ENCODE measurements around the gene DBI. TPM values are rescaled to one million over a fixed set of nuclear protein-coding genes. Genes with fewer than 3 reads are reported as not detected.

DBI gene
- total and polyA plus RNA-seq, 2 of the 8 experiments (the other 6 are each of a cell fraction or from before 2014, with no cell fraction given): 180 to 212 TPM

DNA sequence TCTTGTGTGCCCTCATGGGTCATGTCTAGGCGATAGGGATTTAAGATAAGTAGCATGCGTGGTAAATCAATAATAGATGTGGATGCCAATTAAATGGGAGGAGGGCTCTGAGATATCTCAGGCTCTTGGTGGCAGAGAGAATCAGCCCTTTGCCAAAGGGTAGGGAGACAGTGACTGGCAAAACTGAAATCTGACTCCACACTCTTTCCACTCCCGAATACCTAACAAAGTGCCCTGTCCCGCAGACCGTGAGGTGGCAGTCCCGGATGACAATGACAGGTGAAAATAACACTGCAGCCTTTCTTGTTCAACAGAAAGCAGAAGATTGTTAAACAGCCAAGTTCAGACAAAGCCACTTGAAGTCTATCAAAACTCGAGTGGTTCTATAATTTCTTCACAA lies 47.2 kb upstream of the DBI start:
- Histone ChIP-seq H4K5ac (ENCODE audit: insufficient read length, low read depth, low read length) (no peak overlapping the region), H3K9ac (replicated peaks in 1 of 4; ENCODE audit: extremely low read depth in 1 of 4, low read depth in 3 of 4, low read length in 3 of 4) (no peak overlapping the region), H3K27ac (ENCODE audit: low read depth, low read length) (no peak overlapping the region), H3K14ac (ENCODE audit: insufficient read length) (no peak overlapping the region), H3K79me1 (ENCODE audit: low read depth, low read length) (no peaks in the 10 kb centered on the region), H3K56ac (replicated peaks; ENCODE audit: insufficient read length, low read depth, low read length) (no peak overlapping the region), H2BK20ac (ENCODE audit: low read length) (no peak overlapping the region), H2AFZ (ENCODE audit: low read length) (no peak overlapping the region), H3K27me3 (replicated peaks in 1 of 4; ENCODE audit: control insufficient read depth in 3 of 4, extremely low read depth in 1 of 4, insufficient read depth in 3 of 4, low read length in 3 of 4) (no peaks in the 10 kb centered on the region), H3K9me3 (ENCODE audit: insufficient read depth in 2 of 2, low read depth in 1 of 2, low read length in 1 of 2) (no peaks in the 10 kb centered on the region), H2BK5ac (ENCODE audit: low read depth, low read length) (no peak overlapping the region), H2AK5ac (ENCODE audit: low read depth, low read length) (no peak overlapping the region), H2BK15ac (ENCODE audit: low read length) (no peak overlapping the region), H2BK12ac (ENCODE audit: low read depth, low read length) (no peak overlapping the region), H3K4me3 (ENCODE audit: extremely low read depth in 1 of 4, insufficient read depth in 2 of 4, low read depth in 3 of 4, low read length in 4 of 4) (no peak overlapping the region), H3K18ac (ENCODE audit: extremely low read depth, low read length) (no peak overlapping the region), H3K23me2 (ENCODE audit: low read depth, low read length) (no peaks in the 10 kb centered on the region), H3K4ac (replicated peaks; ENCODE audit: insufficient read length, low read depth, low read length) (no peak overlapping the region), H4K20me1 (replicated peaks in 1 of 2; ENCODE audit: control insufficient read depth in 1 of 2, insufficient read depth in 2 of 2, low read length in 2 of 2) (peaks cover 0 to 3% of the 10 kb centered on the region in 2 experiments), H4K8ac (ENCODE audit: extremely low read depth, insufficient read depth, low read length) (no peak overlapping the region), H3K4me1 (replicated peaks in 1 of 4; ENCODE audit: control insufficient read depth in 3 of 4, insufficient read depth in 4 of 4, low read length in 3 of 4) (no peaks in the 10 kb centered on the region; a peak in 1 of 7 replicates), H3K36me3 (ENCODE audit: control insufficient read depth in 2 of 4, insufficient read depth in 4 of 4, low read length in 3 of 4) (no peaks in the 10 kb centered on the region), H2BK120ac (replicated peaks; ENCODE audit: low read depth, low read length) (no peak overlapping the region), H3K79me2 (ENCODE audit: control insufficient read depth in 1 of 2, insufficient read depth in 2 of 2, low read length in 2 of 2) (no peaks in the 10 kb centered on the region), H3K4me2 (ENCODE audit: insufficient read depth in 1 of 2, low read depth in 2 of 2, low read length in 2 of 2) (no peak overlapping the region), H3K23ac (ENCODE audit: insufficient read length) (no peak overlapping the region), H4K91ac (replicated peaks; ENCODE audit: insufficient read length, low read length) (no peak overlapping the region)
- POLR2A ChIA-PET (ENCODE audit: partially characterized antibody): no interaction called here
- DNase-seq (ENCODE audit: low read depth in 1 of 2, low spot score in 2 of 2): no peak
- FAIRE-seq: no peak
- CTCF ChIA-PET (ENCODE audit: partially characterized antibody): interaction anchor here (0.9 to 1.2 kb wide), 2 partner anchors 32 to 87 kb away, joined by 3 to 8 read pairs; no protein-coding TSS in a partner anchor
- 74% methylated on average over 7 of the region's 7 CpGs; no CpG with 5 or more reads in 1 of the 2 experiments for WGBS, 2 experiments (ENCODE audit: extremely low coverage in 1 of 2, insufficient coverage in 1 of 2, insufficient read length in 1 of 2, insufficient replicate concordance in 2 of 2, low coverage in 1 of 2, low lambda C conversion rate in 2 of 2, missing lambda C conversion rate in 1 of 2)
- no peak for TF ChIP-seq ZNF274 (IDR thresholded peaks at IDR 0.05; ENCODE audit: borderline replicate concordance, extremely low read depth, low read length)
- TF ChIP-seq, protein P1, sequence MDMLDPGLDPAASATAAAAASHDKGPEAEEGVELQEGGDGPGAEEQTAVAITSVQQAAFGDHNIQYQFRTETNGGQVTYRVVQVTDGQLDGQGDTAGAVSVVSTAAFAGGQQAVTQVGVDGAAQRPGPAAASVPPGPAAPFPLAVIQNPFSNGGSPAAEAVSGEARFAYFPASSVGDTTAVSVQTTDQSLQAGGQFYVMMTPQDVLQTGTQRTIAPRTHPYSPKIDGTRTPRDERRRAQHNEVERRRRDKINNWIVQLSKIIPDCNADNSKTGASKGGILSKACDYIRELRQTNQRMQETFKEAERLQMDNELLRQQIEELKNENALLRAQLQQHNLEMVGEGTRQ (IDR thresholded peaks at IDR 0.05; ENCODE audit: low read length): no peak
- no peak for TF ChIP-seq PHF8 (conservative IDR thresholded peaks at IDR 0.05; ENCODE audit: low read depth, low read length)
- no peak for TF ChIP-seq ATF3 (IDR thresholded peaks at IDR 0.05; ENCODE audit: insufficient read depth, low read depth, low read length)
- TF ChIP-seq YY1 (IDR thresholded peaks at IDR 0.05; ENCODE audit: low read depth, low read length): no peak
- TF ChIP-seq BCL11A (IDR thresholded peaks at IDR 0.05; ENCODE audit: low read depth in 2 of 2, low read length in 2 of 2): no peak
